GM10266 (cell line): ENCODE measurements around the gene WDR38.

Source experiments
- DNase-seq: peaks from one replicate; pipeline ENCODE4 v3.0.0; 2012; ENCODE audit errors: extremely low spot score
- CTCF ChIP-seq: IDR thresholded peaks from 2 replicates; pipeline ENCODE4 v1.5.1; 2012; ENCODE audit warnings: mild to moderate bottlenecking, low read depth; ENCODE audit not compliant: control insufficient read depth, insufficient read depth; ENCODE audit errors: missing control alignments

Gene WDR38

GRCh38 chr9:124846969-124847368 is 6.3 kb upstream of the WDR38 start:
- no peak for DNase-seq
- no peak for TF ChIP-seq CTCF

GRCh38 chr9:124849801-124850200 is 3.5 kb upstream of the WDR38 start:
- TF ChIP-seq CTCF, result no peak
- no peak for DNase-seq

DNA sequence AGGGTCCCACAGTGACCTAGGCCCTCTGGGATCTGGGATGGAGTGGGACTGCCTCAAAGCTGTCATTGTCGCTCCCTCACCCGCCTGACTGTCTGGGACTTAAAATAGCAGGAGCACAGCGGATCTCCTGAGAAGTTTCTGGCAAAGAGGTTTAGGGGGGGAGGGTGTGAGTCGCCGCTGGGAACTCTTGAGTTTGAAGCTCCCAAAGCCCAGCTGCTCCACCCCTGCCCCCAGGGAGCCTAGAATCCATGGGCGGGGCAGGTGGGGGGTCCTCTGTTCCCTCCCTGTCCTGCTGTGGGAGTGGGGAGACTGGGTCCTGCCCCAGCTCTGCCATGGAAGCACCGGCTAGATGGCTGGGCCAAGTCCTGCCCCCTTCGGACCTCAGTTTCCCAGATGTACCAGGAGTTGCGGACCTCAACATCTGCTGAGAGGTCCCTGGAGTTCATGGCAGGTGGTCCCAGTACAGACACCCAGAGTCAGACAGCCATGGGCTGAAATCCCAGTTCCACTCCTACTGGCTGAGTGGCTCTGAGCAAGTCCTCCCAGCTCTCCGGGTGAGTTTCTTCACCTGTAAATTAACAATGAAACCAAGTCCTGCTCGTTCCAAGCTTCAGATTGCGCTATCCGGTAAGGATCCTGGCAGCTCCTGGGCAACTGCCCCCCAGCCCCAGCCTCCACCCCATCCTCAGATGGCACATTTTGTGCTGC is 985 bp upstream of the WDR38 start:
- DNase-seq, result peak; percentile 17
- TF ChIP-seq CTCF, result no peak

GRCh38 chr9:124853605-124854143 is 414 bp downstream of the WDR38 start:
- no peak for DNase-seq
- TF ChIP-seq CTCF, result no peak

- no peak for DNase-seq
- TF ChIP-seq CTCF, result no peak
Observed at GRCh38 chr9:124854161-124854560, 901 bp downstream of the WDR38 start.

- no peak for DNase-seq
Observed at GRCh38 chr9:124854822-124855221, 1.6 kb downstream of the WDR38 start.

DNA sequence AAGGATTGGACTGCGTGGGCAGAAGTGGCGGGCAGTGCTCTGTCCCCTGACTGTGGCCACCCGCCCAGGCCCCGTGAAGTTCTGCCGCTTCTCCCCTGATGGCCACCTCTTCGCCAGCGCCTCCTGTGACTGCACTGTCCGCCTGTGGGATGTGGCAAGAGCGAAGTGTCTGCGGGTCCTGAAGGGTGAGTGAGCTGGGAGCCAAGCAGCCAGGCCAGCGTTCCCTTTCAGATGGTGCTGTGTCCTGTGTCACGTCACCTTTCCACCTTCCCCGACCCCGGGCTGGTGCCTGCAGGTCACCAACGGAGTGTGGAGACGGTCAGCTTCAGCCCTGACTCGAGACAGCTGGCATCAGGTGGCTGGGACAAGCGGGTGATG is 2.3 kb downstream of the WDR38 start:
- no peak for TF ChIP-seq CTCF
- DNase-seq, result no peak

More at GRCh38 chr9:124854822-124855221, 1.6 kb downstream of the WDR38 start:
- no peak for TF ChIP-seq CTCF
